H1 (cell line): Measurements from ENCODE around the gene PPP1R14C. TPM values are rescaled to one million over a fixed set of nuclear protein-coding genes. Genes with fewer than 3 reads are reported as not detected.

Source experiments
- CHD2 ChIP-seq: IDR thresholded peaks from 2 replicates; pipeline ENCODE4 v1.6.1; 2012; ENCODE audit warnings: low read length, improper control_type of control experiment
- EGR1 ChIP-seq: IDR thresholded peaks from 2 replicates; pipeline ENCODE4 v1.6.1; 2011; ENCODE audit warnings: low read depth, low read length, borderline replicate concordance
- HDAC6 ChIP-seq: IDR thresholded peaks from one replicate; pipeline ENCODE4 v1.7.1; 2012; ENCODE audit warnings: low read depth, mild to moderate bottlenecking, inconsistent platforms, low read length, moderate library complexity
- RXRA ChIP-seq: IDR thresholded peaks from 2 replicates; pipeline ENCODE4 v1.6.1; 2011; ENCODE audit warnings: low read depth, mild to moderate bottlenecking, low read length, moderate library complexity; ENCODE audit not compliant: insufficient read depth
- SAP30 ChIP-seq: fragments of 300-600 bp; sonication (generic); IDR thresholded peaks from 2 replicates; pipeline ENCODE4 v1.7.1; 2012; ENCODE audit warnings: low read length, moderate library complexity, mild to moderate bottlenecking, inconsistent platforms; ENCODE audit not compliant: insufficient read depth, insufficient replicate concordance
- ZNF274 ChIP-seq: IDR thresholded peaks from 2 replicates; pipeline ENCODE4 v1.7.0; 2012; ENCODE audit warnings: low read length, borderline replicate concordance; ENCODE audit errors: extremely low read depth
- polyA plus RNA-seq, 7 experiments: library from polyadenylated mRNA; depleted of rRNA in 3 of 7; stranded (reverse) in 5 of 7; unstranded in 2 of 7; fragments of >200 nt in 5 of 7; fragments of 200-250 nt in 2 of 7; gene quantifications; 1 replicate in 5 of 7; 2 replicates in 1 of 7; 4 replicates in 1 of 7; pipeline versions ENCODE4 v1.2.1 to v1.2.3, GENCODE V29; 2011 to 2013; ENCODE audit warnings: missing spikeins in 2 of 7, mixed read lengths in 2 of 7
- total RNA-seq: library from RNA; stranded (reverse); fragmentation: NEBNext Ultra II Directional; extraction: Animal tissue kit (Norgen Biotek cat#: 25700); gene quantifications from 2 replicates; pipeline ENCODE4 v1.2.1, GENCODE V29; 2021

Gene PPP1R14C
- total and polyA plus RNA-seq, 2 of the 8 experiments (the other 6 are each of a cell fraction or from before 2014, with no cell fraction given): 0.30 to 0.61 TPM

DNA sequence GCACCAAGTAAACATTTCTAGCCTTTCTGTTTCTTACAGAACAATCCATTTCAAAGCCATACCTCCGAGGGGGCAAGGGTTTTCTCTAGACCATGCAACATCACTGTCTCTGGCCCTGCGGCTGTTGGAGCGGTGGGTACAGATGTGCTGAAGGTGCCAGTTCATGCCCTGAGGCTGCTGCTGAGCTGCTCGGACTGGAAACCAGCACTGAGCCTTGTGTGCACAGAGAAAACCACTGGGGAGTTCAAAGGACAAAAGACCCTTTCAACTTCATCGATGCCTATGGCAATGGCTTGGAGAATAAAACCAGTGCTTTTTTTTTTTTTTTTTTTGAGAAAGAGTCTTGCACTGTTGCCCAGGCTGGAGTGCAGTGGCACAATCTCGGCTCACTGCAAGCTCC, 132.6 kb downstream of the PPP1R14C start (continued):
- TF ChIP-seq HDAC6: no peak
- TF ChIP-seq EGR1: no peak
- no peak for TF ChIP-seq CHD2
- TF ChIP-seq SAP30: no peak
- TF ChIP-seq RXRA: no peak
- TF ChIP-seq ZNF274: no peak
